ENCODE measurements around the gene RGS8. TPM values are rescaled to one million over a fixed set of nuclear protein-coding genes. Genes with fewer than 3 reads are reported as not detected.

Gene RGS8
- total RNA-seq, 4 donors from 2014 or later: not detected

DNA sequence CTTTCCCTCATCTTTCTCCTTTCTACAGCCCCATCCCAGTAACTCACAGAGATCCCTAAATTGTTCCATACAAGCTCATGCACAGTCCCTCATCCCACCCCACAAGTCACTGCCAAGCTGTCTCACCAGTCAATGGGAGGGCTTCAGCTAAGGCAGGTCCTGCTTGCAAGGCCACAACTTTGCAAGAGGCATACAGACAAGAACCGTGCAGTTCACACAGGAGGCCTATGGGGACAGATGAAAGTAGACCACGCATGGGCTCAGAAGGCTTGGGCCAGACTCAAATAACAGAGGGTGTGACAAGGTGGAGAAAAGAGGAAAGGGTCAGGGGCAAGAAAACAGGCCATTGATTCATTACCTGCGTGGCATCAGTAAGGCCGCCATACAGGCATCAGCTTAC is 15.1 kb downstream of the RGS8 start:
- no peak for ATAC-seq
- Histone ChIP-seq H3K4me3 (no peak overlapping the region), H3K27ac (no peak overlapping the region), H3K9me3 (no peaks in the 10 kb centered on the region), H3K4me1 (peaks cover 0 to 16% (median 4%) of the 10 kb centered on the region in 3 donors), H3K27me3 (no peaks in the 10 kb centered on the region), H3K36me3 (no peaks in the 10 kb centered on the region)
- 92 to 100% methylated on average over 3 to 4 of the region's 4 CpGs for WGBS, 2 donors (ENCODE audit: low coverage in 1 of 2)
- TF ChIP-seq POLR2A (IDR thresholded peaks at IDR 0.05) (no peak), EP300 (IDR thresholded peaks at IDR 0.05) (no peak), POLR2AphosphoS5 (IDR thresholded peaks at IDR 0.05) (no peak)
- TF ChIP-seq, protein P1, sequence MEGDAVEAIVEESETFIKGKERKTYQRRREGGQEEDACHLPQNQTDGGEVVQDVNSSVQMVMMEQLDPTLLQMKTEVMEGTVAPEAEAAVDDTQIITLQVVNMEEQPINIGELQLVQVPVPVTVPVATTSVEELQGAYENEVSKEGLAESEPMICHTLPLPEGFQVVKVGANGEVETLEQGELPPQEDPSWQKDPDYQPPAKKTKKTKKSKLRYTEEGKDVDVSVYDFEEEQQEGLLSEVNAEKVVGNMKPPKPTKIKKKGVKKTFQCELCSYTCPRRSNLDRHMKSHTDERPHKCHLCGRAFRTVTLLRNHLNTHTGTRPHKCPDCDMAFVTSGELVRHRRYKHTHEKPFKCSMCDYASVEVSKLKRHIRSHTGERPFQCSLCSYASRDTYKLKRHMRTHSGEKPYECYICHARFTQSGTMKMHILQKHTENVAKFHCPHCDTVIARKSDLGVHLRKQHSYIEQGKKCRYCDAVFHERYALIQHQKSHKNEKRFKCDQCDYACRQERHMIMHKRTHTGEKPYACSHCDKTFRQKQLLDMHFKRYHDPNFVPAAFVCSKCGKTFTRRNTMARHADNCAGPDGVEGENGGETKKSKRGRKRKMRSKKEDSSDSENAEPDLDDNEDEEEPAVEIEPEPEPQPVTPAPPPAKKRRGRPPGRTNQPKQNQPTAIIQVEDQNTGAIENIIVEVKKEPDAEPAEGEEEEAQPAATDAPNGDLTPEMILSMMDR (IDR thresholded peaks at IDR 0.05): no peak

DNA sequence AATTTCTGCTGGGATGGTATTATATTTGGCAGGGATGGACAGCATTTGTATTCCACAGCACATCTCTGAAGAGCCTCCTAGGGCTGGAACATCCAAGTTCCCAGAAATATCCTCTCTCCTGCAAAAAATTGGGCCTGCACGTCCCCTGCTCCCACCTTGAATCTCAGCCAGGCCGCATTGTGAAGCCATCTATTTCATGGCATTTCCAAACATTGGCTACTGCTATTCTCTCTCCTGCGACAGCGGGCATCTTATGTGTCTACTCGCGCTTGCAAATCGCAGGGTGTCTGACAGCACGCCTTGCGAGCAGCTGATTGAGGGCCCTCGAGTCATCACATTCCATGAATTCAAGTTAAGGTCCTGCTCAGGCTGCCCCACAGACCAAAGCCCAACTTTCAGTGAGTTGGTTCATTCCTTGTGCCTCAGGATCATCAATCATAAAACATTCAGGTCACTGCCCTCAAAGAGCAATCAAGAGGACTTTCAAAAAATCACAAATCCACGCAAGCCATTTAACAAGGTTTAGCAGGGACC is 15.8 kb downstream of the RGS8 start:
- H3K36me3 ChIP-seq: no peaks in the 10 kb centered on the region
- H3K27ac ChIP-seq: no peak overlapping the region
- ATAC-seq: no peak
- H3K27me3 ChIP-seq: no peaks in the 10 kb centered on the region
- H3K9me3 ChIP-seq: no peaks in the 10 kb centered on the region
- peaks cover 0 to 9% (median 0%) of the 10 kb centered on the region in 3 donors for H3K4me1 ChIP-seq
- 88 to 91% methylated on average over 1 to 11 of the region's 11 CpGs for WGBS, 2 donors (ENCODE audit: low coverage in 1 of 2)
- no peak overlapping the region for H3K4me3 ChIP-seq
- no peak for TF ChIP-seq POLR2AphosphoS5 (IDR thresholded peaks at IDR 0.05)
- no peak for TF ChIP-seq POLR2A (IDR thresholded peaks at IDR 0.05)
- TF ChIP-seq, protein P1 (IDR thresholded peaks at IDR 0.05): no peak
- TF ChIP-seq EP300 (IDR thresholded peaks at IDR 0.05): no peak

DNA sequence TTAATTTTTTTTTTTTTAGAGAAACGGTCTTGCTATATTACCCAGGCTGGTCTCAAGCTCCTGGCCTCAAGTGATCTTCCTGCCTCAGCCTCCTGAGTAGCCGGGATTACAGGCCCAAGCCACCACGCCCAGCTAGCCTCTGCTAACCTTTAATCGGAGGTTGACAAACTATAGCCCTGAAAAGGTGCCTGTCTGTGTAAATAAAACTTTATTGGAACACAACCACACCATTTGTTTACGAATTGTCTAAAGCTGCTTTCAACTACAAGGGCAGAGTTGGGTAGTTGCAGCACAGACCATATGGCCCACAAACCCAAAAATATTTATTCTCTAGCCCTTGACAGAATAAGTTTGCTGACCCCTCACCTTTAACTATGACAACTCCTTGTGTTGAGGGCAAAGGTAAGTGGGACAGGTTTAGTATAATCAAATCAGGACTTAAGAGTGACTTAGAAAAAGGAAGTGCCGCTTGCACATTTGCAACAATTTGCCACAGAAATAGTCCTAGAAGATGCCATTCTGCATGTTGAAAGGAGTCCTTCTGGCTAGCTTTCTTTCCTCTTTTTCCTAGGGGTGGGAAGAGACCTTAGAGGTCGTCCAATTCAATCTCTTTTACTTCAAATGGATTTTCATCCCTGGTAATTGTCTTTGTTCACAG is 16.4 kb downstream of the RGS8 start:
- no peak overlapping the region for H3K27ac ChIP-seq
- TF ChIP-seq, protein P1 (IDR thresholded peaks at IDR 0.05): no peak
- TF ChIP-seq POLR2A (IDR thresholded peaks at IDR 0.05): no peak
- no peak overlapping the region for H3K4me3 ChIP-seq
- H3K4me1 ChIP-seq: peaks cover 0 to 7% (median 0%) of the 10 kb centered on the region in 3 donors
- ATAC-seq: no peak
- no peaks in the 10 kb centered on the region for H3K27me3 ChIP-seq
- WGBS, 2 donors (ENCODE audit: low coverage in 1 of 2): 89 to 95% methylated on average over 4 to 7 of the region's 7 CpGs
- H3K36me3 ChIP-seq: no peaks in the 10 kb centered on the region
- no peaks in the 10 kb centered on the region for H3K9me3 ChIP-seq

DNA sequence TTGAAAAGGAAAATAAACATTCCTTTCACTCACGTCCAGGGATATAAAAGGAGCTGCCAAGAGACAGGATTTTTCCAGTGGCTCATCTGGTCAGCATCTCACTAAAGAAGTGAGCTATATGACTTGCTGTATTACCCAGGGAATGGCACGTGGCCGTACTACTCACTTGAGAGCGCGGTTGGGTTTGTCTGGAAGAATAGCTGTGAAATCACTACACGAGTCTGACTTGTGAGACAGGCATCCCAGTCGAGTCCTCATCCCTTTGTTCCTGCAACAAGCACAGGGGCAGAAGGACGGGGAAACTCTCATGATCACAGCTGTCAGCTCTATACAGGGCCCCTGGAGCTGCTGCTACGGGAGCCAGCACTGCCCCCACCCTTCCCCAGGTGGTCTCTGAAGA is 17.7 kb downstream of the RGS8 start:
- H3K9me3 ChIP-seq: no peaks in the 10 kb centered on the region
- TF ChIP-seq, protein P1 (IDR thresholded peaks at IDR 0.05): no peak
- TF ChIP-seq POLR2A (IDR thresholded peaks at IDR 0.05) (no peak), POLR2AphosphoS5 (IDR thresholded peaks at IDR 0.05) (no peak), EP300 (IDR thresholded peaks at IDR 0.05) (no peak)
- H3K4me1 ChIP-seq: peaks cover 0 to 3% (median 0%) of the 10 kb centered on the region in 3 donors
- no peak overlapping the region for H3K4me3 ChIP-seq
- H3K27ac ChIP-seq: no peak overlapping the region
- no peaks in the 10 kb centered on the region for H3K27me3 ChIP-seq
- 25 to 69% methylated on average over 1 to 6 of the region's 9 CpGs for WGBS, 2 donors (ENCODE audit: low coverage in 1 of 2)
- no peak for ATAC-seq
- no peaks in the 10 kb centered on the region for H3K36me3 ChIP-seq

DNA sequence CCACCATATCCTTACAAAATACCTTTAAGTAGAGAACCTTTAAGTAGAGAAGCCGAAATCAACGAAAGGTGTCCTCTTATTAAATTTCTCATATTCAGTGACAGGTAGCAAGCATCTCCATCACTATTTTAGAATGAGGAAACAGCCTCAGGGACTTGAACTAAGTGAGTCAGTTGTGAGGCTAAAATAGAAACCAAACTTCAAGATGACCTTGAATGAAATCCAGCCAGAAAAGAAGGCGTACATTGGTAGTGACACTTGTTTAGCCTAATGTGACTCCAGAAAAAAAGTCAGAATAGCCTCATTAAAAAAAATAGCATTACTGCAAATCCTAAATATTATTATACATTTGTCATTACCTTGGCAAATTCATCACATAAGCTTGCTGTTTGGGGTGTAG is 20.1 kb downstream of the RGS8 start:
- TF ChIP-seq EP300 (IDR thresholded peaks at IDR 0.05) (no peak), POLR2A (IDR thresholded peaks at IDR 0.05) (no peak), POLR2AphosphoS5 (IDR thresholded peaks at IDR 0.05) (no peak)
- TF ChIP-seq, protein P1 (IDR thresholded peaks at IDR 0.05): no peak
- no peak overlapping the region for H3K4me3 ChIP-seq
- no peak for ATAC-seq
- no peaks in the 10 kb centered on the region for H3K36me3 ChIP-seq
- no peaks in the 10 kb centered on the region for H3K9me3 ChIP-seq
- H3K27me3 ChIP-seq: no peaks in the 10 kb centered on the region
- no peaks in the 10 kb centered on the region for H3K4me1 ChIP-seq
- WGBS, 2 donors (ENCODE audit: low coverage in 1 of 2): 65 to 74% methylated on average over 3 of the region's 3 CpGs
- H3K27ac ChIP-seq: no peak overlapping the region

Measured in gastroesophageal sphincter (tissue), 4 donors.